Cerebellar cortex (tissue), 1 donor: ENCODE measurements around the gene ZNF397.

Experiments
- DNase-seq: peaks from one replicate; pipeline ENCODE4 v3.0.0-alpha.2; 2015; ENCODE audit warnings: low spot score

The ZNF397 gene

DNA sequence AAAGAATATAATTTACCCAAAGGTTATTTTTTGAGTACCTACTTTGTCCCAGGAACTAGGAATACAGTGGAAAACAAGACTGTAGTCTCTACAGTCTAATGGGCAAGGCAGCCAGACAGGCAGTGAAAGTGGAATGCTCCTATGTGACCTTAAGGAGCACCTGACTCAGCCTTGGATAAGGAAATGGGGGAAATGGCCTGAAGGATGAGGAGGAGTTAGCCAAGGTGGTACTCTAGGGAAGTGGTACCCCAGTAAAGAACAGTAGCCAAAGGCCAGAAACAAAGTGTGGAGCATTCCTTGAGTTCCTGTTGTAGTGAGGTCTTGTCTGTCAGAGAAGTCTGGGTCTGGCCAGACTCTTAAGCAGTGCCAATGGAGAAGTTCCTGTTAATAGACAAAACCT is 6.0 kb downstream of the ZNF397 start:
- no peak for DNase-seq

DNA sequence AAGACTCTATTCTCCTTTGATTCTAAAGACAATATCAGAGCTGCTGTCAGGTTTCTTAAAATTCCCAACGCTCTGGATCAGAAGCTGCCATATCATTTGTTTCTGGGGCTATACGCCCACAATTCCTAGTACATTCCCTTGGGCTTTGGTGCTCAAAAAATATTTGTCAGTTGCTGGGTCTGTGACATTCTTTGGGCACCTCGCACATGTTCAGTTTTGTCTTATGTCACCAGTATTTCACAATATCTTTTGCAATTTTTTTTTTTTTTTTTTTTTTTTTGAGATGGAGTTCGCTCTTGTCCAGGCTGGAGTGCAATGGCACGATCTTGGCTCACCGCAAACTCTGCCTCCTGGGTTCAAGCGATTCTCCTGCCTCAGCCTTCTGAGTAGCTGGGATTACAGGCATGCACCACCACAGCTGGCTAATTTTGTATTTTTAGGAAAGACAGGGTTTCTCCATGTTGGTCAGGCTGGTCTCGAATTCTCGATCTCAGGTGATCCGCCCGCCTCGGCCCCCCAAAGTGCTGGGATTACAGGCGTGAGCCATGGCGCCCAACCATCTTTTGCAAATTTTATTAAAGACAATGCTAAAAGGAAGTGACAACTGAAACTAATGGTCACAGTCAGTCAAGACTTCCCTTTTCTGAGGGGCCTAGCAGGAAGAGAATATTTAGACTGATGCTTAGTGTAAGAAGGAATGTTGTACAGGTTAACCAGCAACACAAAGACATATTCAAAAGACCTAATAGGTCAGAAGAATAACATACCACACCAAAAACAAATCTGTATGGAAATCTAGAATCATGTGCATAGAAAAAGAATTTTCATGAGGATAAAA is 6.8 kb downstream of the ZNF397 start:
- no peak for DNase-seq

DNA sequence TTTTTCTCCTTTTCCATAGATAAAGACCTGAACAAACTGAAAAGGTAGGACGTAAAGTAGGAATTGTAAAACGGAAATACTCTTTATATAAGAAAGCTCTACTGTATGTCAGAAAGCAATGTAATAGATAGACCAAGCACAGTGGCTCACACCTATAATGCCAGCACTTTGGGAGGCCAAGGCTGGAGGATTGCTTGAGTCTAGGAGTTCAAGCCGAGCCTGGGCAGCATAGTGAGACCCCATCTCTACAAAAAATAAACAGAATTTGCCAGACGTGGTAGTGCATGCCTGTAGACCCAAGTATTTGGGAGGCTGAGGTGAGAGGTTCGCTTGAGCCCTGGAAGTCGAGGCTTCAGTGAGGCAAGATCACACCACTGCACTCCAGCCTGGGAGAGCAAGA is 7.6 kb downstream of the ZNF397 start:
- DNase-seq, result no peak

DNA sequence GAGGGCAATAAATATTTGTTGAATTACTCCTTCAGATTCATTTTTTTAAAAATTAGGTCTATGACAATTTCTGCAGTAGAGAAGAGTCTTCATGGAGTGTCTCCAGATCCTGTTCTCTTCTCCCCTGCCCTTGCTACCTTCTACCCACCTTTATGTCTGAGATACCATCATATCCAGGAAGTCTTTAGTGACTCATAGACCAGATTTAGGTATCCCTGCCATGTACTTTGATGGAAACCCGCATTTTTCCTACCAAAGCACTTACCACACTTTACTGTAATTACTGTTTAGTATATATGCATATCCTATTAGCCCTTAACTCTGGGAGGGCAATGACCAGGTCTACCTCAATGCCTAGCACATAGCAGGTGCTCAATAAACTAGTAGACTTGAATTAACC is 11.6 kb downstream of the ZNF397 start:
- DNase-seq, result no peak

DNA sequence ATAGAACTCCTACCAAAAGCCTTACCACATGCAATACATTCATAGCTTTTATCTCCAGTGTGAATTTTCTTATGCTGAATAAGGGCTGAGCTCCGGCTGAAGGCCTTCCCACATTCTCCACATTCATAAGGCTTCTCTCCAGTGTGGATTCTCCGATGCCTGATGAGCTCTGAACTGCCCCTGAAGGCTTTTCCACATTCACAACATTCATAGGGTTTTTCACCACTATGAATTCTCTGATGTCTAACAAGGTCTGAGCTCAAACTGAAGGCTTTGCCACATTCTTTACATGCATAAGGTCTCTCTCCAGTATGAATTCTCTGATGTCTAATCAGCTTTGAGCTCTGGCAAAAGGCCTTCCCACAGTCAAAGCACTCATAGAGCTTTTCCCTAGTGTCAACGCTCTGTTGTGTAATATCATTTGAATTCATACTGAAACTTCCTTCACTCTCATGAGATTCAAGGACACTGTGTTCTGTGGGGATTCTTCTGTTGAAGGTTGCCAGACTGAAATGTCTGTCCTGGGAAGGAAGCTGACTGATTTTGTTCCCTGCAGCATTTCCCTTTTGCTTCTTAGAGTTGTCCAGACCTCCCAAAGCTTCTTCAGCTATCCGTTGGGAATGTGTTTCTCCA is 12.9 kb downstream of the ZNF397 start:
- no peak for DNase-seq

DNA sequence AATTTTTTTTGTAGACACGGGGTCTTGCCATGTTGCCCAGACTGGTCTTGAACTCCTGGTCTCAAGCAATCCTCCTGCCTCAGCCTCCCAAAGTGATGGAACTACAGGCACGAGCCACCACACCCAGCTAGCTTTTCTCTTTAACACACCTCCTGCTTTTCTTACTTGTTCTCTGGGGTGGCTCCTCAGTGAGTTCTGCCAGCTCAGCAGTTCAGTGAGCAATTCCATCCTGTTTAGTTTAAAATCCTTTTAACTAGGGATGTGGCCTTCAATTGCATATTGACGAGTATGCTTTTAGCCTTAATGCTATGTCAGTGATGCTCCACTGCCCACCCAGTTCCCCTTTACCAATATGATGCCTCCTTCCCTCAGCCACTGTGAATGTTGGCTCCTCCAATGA is 16.1 kb downstream of the ZNF397 start:
- DNase-seq, result no peak

DNA sequence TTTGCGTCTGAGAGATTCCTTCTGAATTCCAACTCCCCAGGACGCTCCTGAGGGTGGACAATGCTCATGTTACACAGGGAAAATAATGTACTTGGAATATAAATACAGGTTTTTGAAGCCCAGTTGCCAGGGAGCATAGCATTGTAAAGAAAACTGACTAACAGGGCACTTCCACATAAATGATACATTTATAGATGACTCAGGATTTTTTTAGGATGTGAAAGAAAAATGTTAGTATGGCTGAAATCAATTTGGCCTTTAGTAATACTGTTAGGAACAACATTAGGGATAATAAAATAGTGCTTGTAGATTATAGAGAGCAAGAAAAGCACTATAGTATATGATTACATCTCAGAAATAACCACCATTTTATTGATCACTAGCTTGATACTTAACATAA is 23.6 kb downstream of the ZNF397 start:
- no peak for DNase-seq

DNA sequence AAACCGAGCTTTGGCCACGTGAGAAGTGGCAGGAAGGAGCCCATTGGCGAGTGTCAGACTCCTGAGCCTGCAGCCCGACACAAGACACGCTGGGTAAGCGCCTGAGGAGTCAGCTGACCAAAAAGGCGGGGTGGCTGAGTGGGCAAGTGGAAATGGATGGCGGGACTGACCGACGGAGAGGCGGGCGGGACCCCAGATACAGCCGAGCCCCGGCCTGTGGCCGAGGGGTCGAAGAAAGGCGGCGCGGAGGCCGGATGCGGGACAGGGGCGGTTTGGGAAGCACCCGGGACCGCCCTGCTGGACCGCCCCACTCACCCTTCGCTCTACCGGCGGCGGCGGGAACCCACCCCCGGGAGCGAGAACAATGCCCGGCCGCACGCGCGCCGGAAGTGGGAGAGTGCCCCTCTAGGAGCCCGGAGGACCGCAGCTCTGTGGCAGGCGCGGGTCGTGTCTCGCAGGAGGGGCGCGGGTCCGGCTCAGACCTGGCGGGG is 26.4 kb downstream of the ZNF397 start:
- DNase-seq, result peak; percentile 62

DNA sequence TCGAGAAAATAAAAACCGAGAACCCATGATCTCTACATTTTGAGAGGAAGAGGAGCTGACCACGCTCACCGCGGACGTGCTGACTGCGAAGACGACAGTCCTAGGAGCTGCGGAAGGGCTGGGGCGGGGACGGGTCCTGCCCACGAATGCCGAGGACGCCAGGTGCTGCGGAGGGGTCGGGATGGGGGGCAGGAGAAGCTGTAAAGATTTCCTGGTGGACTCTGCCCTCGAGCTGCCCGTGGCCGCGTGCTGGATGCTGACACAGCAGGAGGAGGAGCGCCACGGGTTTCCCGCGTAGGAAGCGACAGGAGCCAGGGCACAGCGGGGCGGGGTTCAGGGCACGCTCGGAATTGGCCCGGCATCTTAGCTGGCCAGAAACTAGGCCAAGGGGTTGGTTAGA is 27.0 kb downstream of the ZNF397 start:
- DNase-seq, result peak; percentile 22

DNA sequence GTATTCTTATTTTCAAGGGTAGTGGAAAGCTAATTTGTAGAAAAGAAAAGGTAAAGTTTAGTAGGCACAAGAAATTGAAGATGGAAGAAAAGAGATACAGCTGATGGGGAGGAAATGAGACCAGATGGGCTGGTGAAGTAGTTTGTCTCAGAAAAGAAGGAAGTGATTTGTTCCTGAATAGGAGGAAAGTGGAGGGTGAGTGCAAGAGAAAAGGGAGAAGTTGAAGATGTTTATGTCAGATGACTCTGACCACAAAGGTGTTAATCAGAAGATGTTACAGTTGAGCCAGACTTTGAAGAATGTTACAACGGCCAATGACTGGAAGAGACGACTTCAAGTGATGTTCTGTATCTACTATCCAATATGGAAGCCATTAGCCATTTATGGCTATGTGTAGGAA is 28.0 kb downstream of the ZNF397 start:
- no peak for DNase-seq

DNA sequence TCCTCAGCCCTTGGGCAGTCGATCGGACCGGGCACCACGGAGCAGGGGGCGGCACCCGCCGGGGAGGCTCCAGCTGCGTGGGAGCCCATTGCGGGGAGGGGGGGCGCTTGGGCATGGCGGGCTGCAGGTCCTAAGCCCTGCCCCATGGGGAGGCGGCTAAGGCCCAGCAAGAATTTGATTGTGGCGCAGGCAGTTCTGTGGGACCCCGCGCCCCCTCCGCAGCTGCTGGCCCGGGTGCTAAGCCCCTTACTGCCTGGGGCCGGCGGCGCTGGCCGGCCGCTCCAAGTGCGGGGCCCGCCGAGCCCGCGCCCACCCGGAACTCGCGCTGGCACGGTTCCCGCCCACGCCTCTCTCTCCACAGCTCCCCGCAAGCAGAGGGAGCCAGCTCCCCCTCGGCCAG is 30.8 kb downstream of the ZNF397 start:
- no peak for DNase-seq

DNA sequence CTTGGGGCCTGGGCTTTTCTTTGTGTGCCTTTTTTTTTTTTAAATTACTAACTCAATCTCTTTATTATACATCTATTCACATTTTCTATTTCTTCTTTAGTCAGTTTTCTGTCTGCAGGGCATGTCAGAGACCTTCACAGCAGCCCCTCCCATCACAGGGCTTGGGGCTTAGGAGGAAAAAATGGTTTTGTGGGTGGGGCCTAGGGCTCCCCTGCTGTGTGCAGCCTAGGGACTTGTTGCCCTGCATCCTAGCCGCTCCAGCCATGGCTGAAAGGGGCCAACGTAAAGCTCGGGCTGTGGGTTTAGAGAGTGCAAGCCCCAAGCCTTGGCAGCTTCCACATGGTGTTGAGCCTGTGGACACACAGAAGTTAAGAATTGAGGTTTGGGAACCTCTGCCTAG is 35.4 kb downstream of the ZNF397 start:
- no peak for DNase-seq

DNA sequence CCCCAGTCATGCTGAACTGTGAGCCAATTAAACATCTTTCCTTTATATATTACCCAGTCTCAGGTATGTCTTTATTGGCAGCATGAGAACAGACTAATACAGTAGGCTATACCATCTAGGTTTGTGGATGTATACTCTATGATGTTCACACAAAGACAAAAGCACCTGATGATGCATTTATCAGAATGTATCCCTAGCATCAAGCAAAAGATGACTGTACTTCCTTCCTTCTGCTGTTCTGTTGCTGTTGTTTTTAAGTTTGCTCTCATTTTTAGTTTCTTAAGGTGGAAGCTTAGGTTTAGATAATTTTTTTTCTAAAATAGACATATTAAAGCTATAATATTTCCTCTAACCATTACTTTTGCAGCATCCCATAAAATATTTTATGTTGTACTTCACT is 36.8 kb downstream of the ZNF397 start:
- no peak for DNase-seq

DNA sequence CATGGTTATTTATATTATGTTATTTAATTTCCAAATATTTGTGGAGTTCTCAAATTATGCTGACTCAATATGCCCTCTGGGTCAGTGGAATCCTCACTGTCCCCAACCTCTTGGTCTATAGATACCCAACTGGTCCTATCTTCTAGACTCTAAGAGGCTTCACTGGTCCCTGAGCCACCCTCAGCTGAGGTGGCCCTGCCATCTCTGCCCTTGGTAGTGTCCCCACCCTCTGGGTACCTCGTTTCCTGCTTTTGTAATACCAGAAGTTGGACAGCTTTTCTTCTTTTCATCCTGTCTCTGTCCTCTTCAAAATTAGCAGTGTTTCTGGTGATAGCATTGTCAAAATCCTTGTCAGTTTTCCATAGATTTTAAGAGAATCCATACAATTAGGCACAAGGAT is 37.3 kb downstream of the ZNF397 start:
- DNase-seq, result no peak

DNA sequence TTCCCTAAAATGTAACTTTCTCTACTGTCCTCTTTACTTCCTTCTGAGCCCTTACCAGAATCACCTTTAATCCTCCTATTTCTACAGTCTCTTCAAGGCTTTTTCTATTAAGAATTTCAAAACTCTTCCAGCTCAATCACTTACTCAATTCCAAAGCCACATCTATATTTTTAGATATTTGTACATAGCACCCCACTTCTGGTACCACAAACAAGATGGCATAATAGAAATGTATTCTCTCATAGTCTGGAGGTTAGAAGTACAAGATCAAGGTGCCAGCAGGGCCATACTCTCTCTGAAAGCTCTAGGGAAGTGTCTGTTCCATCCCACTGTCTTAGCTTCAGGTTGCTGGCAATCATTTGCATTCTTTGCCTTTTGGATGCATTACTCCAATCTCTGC is 38.1 kb downstream of the ZNF397 start:
- no peak for DNase-seq

DNA sequence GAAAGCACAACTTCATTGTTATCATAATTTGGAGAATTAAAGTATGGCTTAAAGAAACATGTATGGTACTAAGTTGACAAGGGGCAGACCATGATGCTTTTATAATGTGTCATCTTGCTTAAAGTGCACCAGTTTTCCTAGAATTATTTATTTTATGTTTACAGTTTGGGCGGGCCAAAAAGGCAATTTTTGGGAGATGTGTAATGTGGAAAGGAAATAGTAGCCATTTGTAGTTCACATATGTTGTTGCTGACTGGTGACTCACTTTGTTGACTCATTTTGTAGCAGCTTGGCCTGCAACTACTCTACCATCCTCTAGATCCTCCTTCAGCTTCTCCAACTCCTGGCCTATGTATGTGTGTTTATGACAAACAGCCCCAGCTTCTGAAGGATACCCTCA is 41.5 kb downstream of the ZNF397 start:
- no peak for DNase-seq

DNA sequence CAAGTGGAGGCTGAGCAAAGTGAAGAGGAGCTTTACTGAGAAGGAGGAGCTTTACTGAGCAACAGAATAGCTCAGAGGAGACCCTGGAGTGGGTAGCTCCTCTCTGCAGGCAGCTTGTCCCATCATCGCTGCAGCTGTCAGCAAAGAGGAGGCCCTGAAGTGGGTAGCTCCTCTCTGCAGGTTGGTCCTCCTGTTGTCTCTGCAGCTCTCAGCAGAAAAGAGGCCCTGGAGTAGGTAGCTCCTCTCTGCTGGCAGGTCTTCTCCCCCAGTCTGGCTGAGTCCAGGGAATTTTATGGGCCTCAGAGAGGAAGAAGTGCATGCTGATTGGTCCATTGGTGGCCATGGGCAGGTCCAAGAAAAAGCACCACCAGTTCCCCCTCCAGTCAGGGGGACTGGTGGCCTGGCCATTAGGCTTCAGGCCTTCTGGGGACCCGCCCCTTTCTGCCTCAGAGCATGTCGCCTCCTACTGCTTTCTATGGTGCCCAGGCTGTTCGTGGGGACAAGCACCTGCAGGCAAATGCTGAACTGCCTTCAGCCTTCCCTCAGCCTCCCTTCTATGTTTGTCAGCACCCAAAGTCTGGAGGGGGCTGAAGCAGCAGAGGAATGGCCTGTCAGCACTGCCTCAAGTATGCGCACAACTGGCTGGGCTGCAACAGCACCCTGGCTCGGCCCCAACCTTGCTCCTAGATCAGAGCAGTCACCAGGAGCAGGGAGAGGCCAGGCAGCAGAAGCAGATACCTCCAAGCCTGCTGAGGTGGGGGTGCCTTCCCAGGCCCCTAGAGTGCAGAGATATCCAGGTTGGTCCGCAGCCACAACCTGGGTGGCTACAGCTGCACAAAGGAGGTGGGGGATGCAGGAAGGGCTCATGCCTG is 43.3 kb downstream of the ZNF397 start:
- DNase-seq, result no peak

DNA sequence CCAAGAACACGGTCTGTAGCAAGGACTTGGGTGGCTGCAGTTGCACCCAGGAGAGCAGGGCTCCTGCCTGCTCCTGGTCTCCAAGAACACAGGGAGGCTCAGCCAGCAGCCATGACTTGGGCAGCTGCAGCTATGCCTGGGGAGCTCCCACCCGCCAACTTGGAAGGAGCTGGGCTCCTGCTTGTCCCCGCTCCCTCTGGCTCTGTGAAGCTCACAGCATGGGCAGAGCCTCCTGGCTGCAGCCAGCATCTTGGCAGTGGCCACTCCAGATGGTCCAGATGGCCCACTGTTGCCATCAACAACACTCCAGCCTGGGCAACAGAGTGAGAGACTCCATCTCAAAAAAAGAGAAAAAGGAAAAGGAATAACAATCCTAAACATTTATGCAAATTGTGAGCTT is 44.0 kb downstream of the ZNF397 start:
- peak; percentile 89 for DNase-seq

DNA sequence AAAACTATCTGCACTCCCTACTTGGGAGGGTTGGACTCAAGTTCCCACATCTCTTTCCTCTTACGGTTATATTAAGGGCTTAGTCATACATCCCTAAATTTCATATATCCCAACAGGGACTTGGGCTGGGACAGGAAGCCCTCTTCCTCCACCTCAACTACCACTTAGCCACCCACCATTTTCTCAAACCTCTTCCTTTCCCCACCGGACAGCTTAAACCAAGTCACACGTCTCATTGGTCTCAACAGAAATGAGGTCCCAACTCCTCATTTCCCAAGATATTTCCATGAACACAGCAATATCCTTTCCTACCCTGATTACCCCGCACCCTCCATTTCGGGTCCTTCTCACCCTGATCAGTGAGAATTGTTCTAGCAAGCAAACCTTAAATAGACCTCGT is 48.5 kb downstream of the ZNF397 start:
- peak; percentile 22 for DNase-seq

DNA sequence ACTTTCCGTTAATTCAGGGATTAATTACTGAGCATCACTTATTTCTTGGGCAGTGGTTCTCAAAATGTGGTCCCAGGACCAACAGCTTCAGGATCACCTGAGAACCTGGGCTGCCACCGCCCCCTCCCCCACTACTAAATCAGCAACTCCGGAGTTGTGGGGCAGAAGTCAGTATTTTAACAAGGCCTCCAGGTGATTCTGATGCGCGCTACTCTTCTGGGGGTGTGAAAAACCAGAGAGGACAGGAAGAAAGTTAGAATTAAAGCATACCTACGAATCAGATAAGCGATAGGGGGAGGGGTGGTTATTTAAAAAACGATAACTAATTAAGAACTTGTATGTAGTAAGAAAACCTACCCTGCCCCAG is 48.9 kb downstream of the ZNF397 start:
- no peak for DNase-seq

DNA sequence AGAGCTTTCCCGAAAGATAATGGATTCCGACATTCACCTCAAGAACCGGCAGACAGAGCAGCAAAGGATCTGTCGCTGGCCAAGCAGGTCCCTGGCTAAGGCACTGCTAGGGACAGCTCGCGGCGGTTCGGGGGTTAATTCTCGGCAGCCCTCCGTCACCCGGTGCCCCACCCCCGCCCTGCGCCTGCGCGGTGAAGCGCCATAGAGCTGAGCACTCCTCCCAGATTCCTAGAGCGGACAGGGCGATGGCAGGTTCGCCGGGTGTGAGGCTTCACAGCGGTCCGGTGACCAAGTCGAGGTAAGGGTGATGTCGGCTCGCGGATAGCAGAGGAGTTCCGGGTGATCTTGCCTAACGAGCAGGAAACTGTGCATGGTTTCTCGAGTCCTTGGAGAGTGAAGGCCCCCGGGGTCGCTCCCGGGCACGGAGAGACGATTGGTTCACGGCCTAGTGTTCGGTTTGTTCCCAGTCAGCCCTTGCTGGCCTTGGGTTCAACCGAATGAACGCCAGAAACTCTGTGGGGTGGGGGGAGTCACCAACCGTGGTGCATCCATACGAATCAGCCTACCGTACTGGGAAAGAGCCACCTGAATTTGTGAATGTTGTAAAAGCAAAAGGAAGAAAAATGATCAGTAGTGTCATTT is 49.4 kb downstream of the ZNF397 start, which contains the start of gene ZSCAN30:
Gene ZSCAN30 (minus strand): TSS at position 136 of the 642 bp plus-strand sequence. CDS start 25,877 bp downstream, outside the sequence.
- peak; percentile 97 for DNase-seq

DNA sequence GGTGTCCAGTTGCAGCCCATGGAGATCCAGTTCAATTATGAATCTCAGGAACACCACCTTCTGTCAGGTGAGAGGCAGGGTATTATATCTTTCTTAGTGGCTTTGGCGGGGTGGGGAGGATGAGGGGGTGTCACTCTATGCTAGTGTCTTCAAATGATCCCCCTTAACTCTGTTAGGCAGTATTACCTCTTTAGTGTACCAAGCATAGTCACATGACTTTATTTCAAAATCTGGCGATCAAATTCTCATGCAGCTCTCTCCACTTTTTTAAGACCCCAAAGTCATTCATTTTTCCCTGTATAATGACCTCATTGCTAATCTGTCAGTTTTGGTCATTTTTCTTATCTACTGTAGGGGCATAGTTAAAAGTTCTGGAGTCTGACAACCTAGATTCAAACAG is 50.3 kb downstream of the ZNF397 start:
- DNase-seq, result no peak
